Neural progenitor cell (in vitro differentiated cells): Measurements from ENCODE around the gene RILPL1. TPM values are rescaled to one million over a fixed set of nuclear protein-coding genes. Genes with fewer than 3 reads are reported as not detected.

Source experiments
- DNase-seq: peaks from one replicate; pipeline ENCODE4 v3.0.0-alpha.2; 2016; ENCODE audit warnings: low spot score
- H2AFZ ChIP-seq: fragments of 200-600 bp; sonication (generic); replicated peaks from 2 replicates; pipeline ENCODE4 v1.6.1; 2016; ENCODE audit warnings: antibody characterized with exemption
- H3F3A ChIP-seq: fragments of 200-600 bp; sonication (generic); 2 replicates; pipeline ENCODE4 v1.6.1; 2016; ENCODE audit warnings: antibody characterized with exemption, low read depth
- H3K27ac ChIP-seq: fragments of 200-600 bp; sonication (generic); 2 replicates; pipeline ENCODE4 v1.5.1; 2016; ENCODE audit warnings: mild to moderate bottlenecking
- H3K27me3 ChIP-seq: fragments of 200-600 bp; sonication (generic); 2 replicates; pipeline ENCODE4 v1.6.1; 2016; ENCODE audit warnings: mild to moderate bottlenecking, moderate library complexity
- H3K36me3 ChIP-seq: fragments of 200-600 bp; sonication (generic); 2 replicates; pipeline ENCODE4 v1.5.1; 2016
- H3K4me1 ChIP-seq: fragments of 200-600 bp; sonication (generic); 2 replicates; pipeline ENCODE4 v1.6.1; 2016; ENCODE audit warnings: mixed run types
- H3K4me2 ChIP-seq: fragments of 200-600 bp; sonication (generic); 2 replicates; pipeline ENCODE4 v1.6.1; 2016
- H3K4me3 ChIP-seq: fragments of 200-600 bp; sonication (generic); 2 replicates; pipeline ENCODE4 v1.5.1; 2016
- H3K79me2 ChIP-seq: fragments of 200-600 bp; sonication (generic); 2 replicates; pipeline ENCODE4 v1.6.1; 2016; ENCODE audit warnings: low read depth
- H3K9ac ChIP-seq: fragments of 200-600 bp; sonication (generic); 2 replicates; pipeline ENCODE4 v1.6.1; 2016
- H3K9me3 ChIP-seq: fragments of 200-600 bp; sonication (generic); 2 replicates; pipeline ENCODE4 v1.5.1; 2016; ENCODE audit warnings: low read depth
- H4K20me1 ChIP-seq: fragments of 200-600 bp; sonication (generic); 2 replicates; pipeline ENCODE4 v1.6.1; 2016; ENCODE audit warnings: low read depth
- H3K27ac Mint-ChIP-seq: 3 replicates; pipeline ENCODE4 v1.8.0; 2021; ENCODE audit warnings: mixed read lengths
- H3K27me3 Mint-ChIP-seq: 2 replicates; pipeline ENCODE4 v1.8.0; 2022; ENCODE audit warnings: low read depth, mild to moderate bottlenecking, inconsistent platforms, moderate library complexity, mixed read lengths; ENCODE audit not compliant: insufficient read depth
- H3K36me3 Mint-ChIP-seq: 3 replicates; pipeline ENCODE4 v1.8.0; 2021; ENCODE audit warnings: mixed read lengths
- H3K4me1 Mint-ChIP-seq: 3 replicates; pipeline ENCODE4 v1.8.0; 2021; ENCODE audit warnings: mixed read lengths
- H3K4me3 Mint-ChIP-seq: 3 replicates; pipeline ENCODE4 v1.8.0; 2021; ENCODE audit warnings: mild to moderate bottlenecking, moderate library complexity, mixed read lengths
- H3K9me3 Mint-ChIP-seq: 3 replicates; pipeline ENCODE4 v1.8.0; 2020; ENCODE audit warnings: mixed read lengths
- EZH2 ChIP-seq: fragments of 200-600 bp; sonication (generic); IDR thresholded peaks from 2 replicates; pipeline ENCODE4 v1.6.1; 2017; ENCODE audit warnings: antibody characterized with exemption, mild to moderate bottlenecking, moderate library complexity
- EZH2phosphoT487 ChIP-seq: fragments of 200-600 bp; sonication (generic); IDR thresholded peaks from 2 replicates; pipeline ENCODE4 v1.6.1; 2017; ENCODE audit warnings: antibody characterized with exemption
- total RNA-seq: library from RNA; depleted of rRNA; stranded (reverse); fragments of >200 nt; gene quantifications from 2 replicates; pipeline ENCODE4 v1.2.3, GENCODE V29; 2015; ENCODE audit warnings: low replicate concordance
- TF ChIP-seq, protein P1 (sequence below): fragments of 200-600 bp; sonication (generic); IDR thresholded peaks from 2 replicates; pipeline ENCODE4 v1.5.1; 2017; ENCODE audit warnings: antibody characterized with exemption, mild to moderate bottlenecking

The RILPL1 gene
- total RNA-seq, 1 donor from 2014 or later, result 13.8 TPM

DNA sequence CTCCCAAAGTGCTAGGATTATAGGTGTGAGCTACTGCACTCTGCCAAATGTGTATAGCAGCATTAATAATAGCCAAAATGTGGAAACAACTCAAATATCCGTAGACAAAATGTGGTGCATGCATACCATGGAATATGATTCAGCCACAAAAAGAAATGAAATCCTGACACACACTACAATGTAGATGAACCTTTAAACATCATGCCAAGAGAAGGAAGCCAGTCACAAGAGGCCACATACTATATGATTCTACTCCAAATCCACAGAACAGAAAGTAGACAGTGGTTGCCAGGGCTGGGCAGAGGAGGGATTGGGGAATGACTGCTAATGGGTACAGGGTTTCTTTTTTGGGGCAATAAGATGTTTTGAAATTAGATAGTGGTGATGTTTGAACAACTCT is 43.1 kb upstream of the RILPL1 start:
- Histone ChIP-seq H3K4me3 (no peak overlapping the region), H3F3A (no peaks in the 10 kb centered on the region), H3K79me2 (peaks cover 6% of the 10 kb centered on the region), H3K9me3 (no peaks in the 10 kb centered on the region), H4K20me1 (no peaks in the 10 kb centered on the region), H3K4me1 (no peaks in the 10 kb centered on the region), H2AFZ (no peak overlapping the region), H3K27ac (no peak overlapping the region), H3K36me3 (no peaks in the 10 kb centered on the region), H3K4me2 (no peak overlapping the region), H3K27me3 (no peaks in the 10 kb centered on the region), H3K9ac (no peak overlapping the region)
- Mint-ChIP-seq H3K27ac (no peak overlapping the region), H3K9me3 (no peaks in the 10 kb centered on the region), H3K4me1 (peaks cover 5% of the 10 kb centered on the region), H3K4me3 (no peak overlapping the region), H3K27me3 (peaks cover 4% of the 10 kb centered on the region), H3K36me3 (peaks cover 5% of the 10 kb centered on the region)
- no peak for TF ChIP-seq EZH2phosphoT487
- TF ChIP-seq EZH2, result no peak
- TF ChIP-seq, protein P1, sequence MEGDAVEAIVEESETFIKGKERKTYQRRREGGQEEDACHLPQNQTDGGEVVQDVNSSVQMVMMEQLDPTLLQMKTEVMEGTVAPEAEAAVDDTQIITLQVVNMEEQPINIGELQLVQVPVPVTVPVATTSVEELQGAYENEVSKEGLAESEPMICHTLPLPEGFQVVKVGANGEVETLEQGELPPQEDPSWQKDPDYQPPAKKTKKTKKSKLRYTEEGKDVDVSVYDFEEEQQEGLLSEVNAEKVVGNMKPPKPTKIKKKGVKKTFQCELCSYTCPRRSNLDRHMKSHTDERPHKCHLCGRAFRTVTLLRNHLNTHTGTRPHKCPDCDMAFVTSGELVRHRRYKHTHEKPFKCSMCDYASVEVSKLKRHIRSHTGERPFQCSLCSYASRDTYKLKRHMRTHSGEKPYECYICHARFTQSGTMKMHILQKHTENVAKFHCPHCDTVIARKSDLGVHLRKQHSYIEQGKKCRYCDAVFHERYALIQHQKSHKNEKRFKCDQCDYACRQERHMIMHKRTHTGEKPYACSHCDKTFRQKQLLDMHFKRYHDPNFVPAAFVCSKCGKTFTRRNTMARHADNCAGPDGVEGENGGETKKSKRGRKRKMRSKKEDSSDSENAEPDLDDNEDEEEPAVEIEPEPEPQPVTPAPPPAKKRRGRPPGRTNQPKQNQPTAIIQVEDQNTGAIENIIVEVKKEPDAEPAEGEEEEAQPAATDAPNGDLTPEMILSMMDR, result no peak
- no peak for DNase-seq

DNA sequence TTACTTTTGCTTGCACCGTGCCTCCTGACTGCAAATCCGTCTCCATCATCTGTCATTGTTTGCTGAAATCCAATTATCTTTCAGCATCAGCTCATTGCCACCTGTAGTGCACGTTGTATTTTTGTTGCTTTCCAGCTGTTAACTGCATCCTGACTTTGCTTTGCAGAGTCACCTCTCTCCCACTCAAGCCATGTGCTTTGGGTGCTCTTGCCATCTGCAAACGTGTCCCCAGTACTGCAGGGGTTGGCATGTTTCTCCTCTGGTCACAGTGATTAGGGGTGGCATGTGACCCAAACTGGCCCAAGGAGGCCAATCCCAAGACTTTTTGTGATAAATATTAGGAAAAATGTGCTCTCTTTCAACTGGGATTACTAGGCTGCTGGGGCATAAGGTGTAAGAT is 40.4 kb upstream of the RILPL1 start:
- Histone ChIP-seq H2AFZ (no peak overlapping the region), H3K4me1 (no peaks in the 10 kb centered on the region), H3F3A (no peaks in the 10 kb centered on the region), H3K27me3 (no peaks in the 10 kb centered on the region), H3K4me2 (no peak overlapping the region), H3K79me2 (no peaks in the 10 kb centered on the region), H4K20me1 (no peaks in the 10 kb centered on the region), H3K9me3 (no peaks in the 10 kb centered on the region), H3K9ac (no peak overlapping the region), H3K36me3 (no peaks in the 10 kb centered on the region), H3K4me3 (no peak overlapping the region), H3K27ac (no peak overlapping the region)
- Mint-ChIP-seq H3K27me3 (peaks cover 7% of the 10 kb centered on the region), H3K36me3 (peaks cover 5% of the 10 kb centered on the region), H3K4me3 (no peak overlapping the region), H3K27ac (no peak overlapping the region), H3K4me1 (peaks cover 17% of the 10 kb centered on the region), H3K9me3 (no peaks in the 10 kb centered on the region)
- TF ChIP-seq, protein P1, result no peak
- TF ChIP-seq EZH2 (no peak), EZH2phosphoT487 (no peak)
- no peak for DNase-seq

DNA sequence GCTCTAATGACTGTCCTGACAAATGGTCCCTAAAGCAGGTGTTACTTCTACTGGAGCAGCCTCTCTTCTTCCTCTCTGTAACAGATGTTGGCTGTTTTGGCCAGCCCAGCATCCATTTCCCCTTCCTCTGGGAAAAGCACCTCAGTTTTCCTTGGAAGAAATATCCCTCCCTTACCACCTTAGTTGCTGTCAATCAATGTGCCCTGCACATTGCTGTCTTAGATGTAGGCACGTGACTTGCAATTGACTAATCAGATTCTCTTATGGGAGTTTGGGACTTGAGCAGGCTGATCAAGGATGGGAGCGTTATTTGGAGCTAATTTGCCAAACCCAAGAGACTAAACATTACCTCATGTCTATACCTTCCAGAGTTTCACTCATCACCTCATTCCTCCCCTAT is 38.9 kb upstream of the RILPL1 start:
- DNase-seq, result no peak

More for the DNA sequence above, 38.9 kb upstream of the RILPL1 start:
- H3K36me3 Mint-ChIP-seq, result peaks cover 4% of the 10 kb centered on the region
- Histone ChIP-seq H3K9me3 (no peaks in the 10 kb centered on the region), H2AFZ (no peak overlapping the region), H3K79me2 (no peaks in the 10 kb centered on the region), H3K9ac (no peak overlapping the region), H3K27me3 (no peaks in the 10 kb centered on the region), H4K20me1 (no peaks in the 10 kb centered on the region), H3K4me2 (no peak overlapping the region), H3K4me1 (no peaks in the 10 kb centered on the region), H3F3A (no peaks in the 10 kb centered on the region), H3K36me3 (no peaks in the 10 kb centered on the region), H3K4me3 (no peak overlapping the region), H3K27ac (no peak overlapping the region)
- peaks cover 17% of the 10 kb centered on the region for H3K4me1 Mint-ChIP-seq
- peaks cover 8% of the 10 kb centered on the region for H3K27me3 Mint-ChIP-seq
- H3K4me3 Mint-ChIP-seq, result no peak overlapping the region
- H3K9me3 Mint-ChIP-seq, result no peaks in the 10 kb centered on the region
- no peak for TF ChIP-seq EZH2
- no peak for TF ChIP-seq EZH2phosphoT487
- TF ChIP-seq, protein P1, result no peak
- no peak overlapping the region for H3K27ac Mint-ChIP-seq
